Tibial nerve (tissue), 3 donors: Measurements from ENCODE around the gene TMEM116.

Experiments
- CTCF ChIP-seq, 5 experiments: fragments of 200-600 bp in 3 of 5; fragments of 450-650 bp in 2 of 5; sonication (generic) in 3 of 5; IDR thresholded peaks; one replicate each; pipeline ENCODE4 v1.5.1; 2016 to 2019; ENCODE audit warnings: antibody characterized with exemption in 5 of 5, mild to moderate bottlenecking in 3 of 5, moderate library complexity in 2 of 5
- POLR2A ChIP-seq, 2 donors: fragments of 450-650 bp; IDR thresholded peaks; one replicate each; pipeline ENCODE4 v1.6.1; 2017; ENCODE audit warnings: antibody characterized with exemption in 2 of 2, mild to moderate bottlenecking in 2 of 2, moderate library complexity in 2 of 2

GRCh38 chr12:112032292-112032691 lies 19.3 kb upstream of the TMEM116 start:
- TF ChIP-seq POLR2A (IDR thresholded peaks at IDR 0.05) = no peak
- TF ChIP-seq CTCF (IDR thresholded peaks at IDR 0.05) = no peak
